Mucosa of descending colon (tissue), 3 donors: ENCODE data around the gene PBX4. TPM values are rescaled to one million over a fixed set of nuclear protein-coding genes. Genes with fewer than 3 reads are reported as not detected.

Experiments
- ATAC-seq: fragments of 200-7000 bp; cut with Tn5 transposase; one replicate; pipeline ENCODE4 v1.9.1; 2020; ENCODE audit warnings: mild to moderate bottlenecking, moderate library complexity
- DNase-seq, 3 donors: peaks; one replicate each; pipeline ENCODE4 v3.0.0-alpha.2; 2020
- H3K36me3 ChIP-seq: fragments of 200-600 bp; one replicate; pipeline ENCODE4 v1.8.0; 2021; ENCODE audit warnings: low read depth, mild to moderate bottlenecking
- H3K4me1 ChIP-seq: fragments of 200-600 bp; one replicate; pipeline ENCODE4 v1.8.0; 2021; ENCODE audit warnings: low read depth, mild to moderate bottlenecking
- H3K4me3 ChIP-seq: fragments of 200-600 bp; one replicate; pipeline ENCODE4 v1.8.0; 2021; ENCODE audit warnings: mild to moderate bottlenecking
- H3K9me3 ChIP-seq: fragments of 200-600 bp; one replicate; pipeline ENCODE4 v1.8.0; 2021; ENCODE audit warnings: mild to moderate bottlenecking
- CTCF ChIP-seq: fragments of 200-600 bp; IDR thresholded peaks from one replicate; pipeline ENCODE4 v1.8.0; 2022; ENCODE audit warnings: antibody characterized with exemption, mild to moderate bottlenecking
- intact Hi-C, 2 donors: fragments of 100-400 bp; cut with DNase I in 1 of 2; cut with micrococcal nuclease in 1 of 2; formaldehyde crosslinking; loops; one replicate each; pipeline versions ENCODE4 v1.11.0 to v1.11.1; 2022; cut with DNase I, micrococcal nuclease
- total RNA-seq, 3 donors: library from RNA; stranded (reverse); fragmentation: NEBNext Ultra II Directional in 2 of 3; extraction: Animal tissue kit (Norgen Biotek cat#: 25700) in 2 of 3; gene quantifications; one replicate each; pipeline versions ENCODE4 v1.2.1 to v1.2.4, GENCODE V29; 2021 to 2023
- donor health status: DM: no; HTN: no; CAD: no; lungs with moderate emphysema.
- donor health status: DM: no; HTN: no; CAD: no.
- donor health status: DM: no; HTN: yes; CAD: no.

The PBX4 gene
- total RNA-seq, 3 donors from 2014 or later, result 2.8 to 6.2 (median 4.6) TPM

- H3K4me3 ChIP-seq, result no peak overlapping the region
- no peaks in the 10 kb centered on the region for H3K4me1 ChIP-seq
- no peak for TF ChIP-seq CTCF
- DNase-seq (no peak), ATAC-seq (no peak)
- H3K36me3 ChIP-seq, result no peaks in the 10 kb centered on the region
- intact Hi-C loops, result no loop called here
- no peaks in the 10 kb centered on the region for H3K9me3 ChIP-seq
Measured at GRCh38 chr19:19567391-19567790, 51.1 kb downstream of the PBX4 start.

GRCh38 chr19:19566306-19566705 is 52.2 kb downstream of the PBX4 start:
- ATAC-seq, result no peak
- H3K9me3 ChIP-seq, result no peaks in the 10 kb centered on the region
- no peak overlapping the region for H3K4me3 ChIP-seq
- intact Hi-C loops, result no loop called here
- no peak for DNase-seq
- no peaks in the 10 kb centered on the region for H3K36me3 ChIP-seq
- no peaks in the 10 kb centered on the region for H3K4me1 ChIP-seq
- TF ChIP-seq CTCF, result no peak

GRCh38 chr19:19563348-19563848 is 55.1 kb downstream of the PBX4 start:
- H3K4me3 ChIP-seq, result no peak overlapping the region
- no peak for DNase-seq
- no peaks in the 10 kb centered on the region for H3K36me3 ChIP-seq
- no peaks in the 10 kb centered on the region for H3K4me1 ChIP-seq
- intact Hi-C loops, result no loop called here
- no peaks in the 10 kb centered on the region for H3K9me3 ChIP-seq
- ATAC-seq, result peak; percentile 11
- no peak for TF ChIP-seq CTCF

GRCh38 chr19:19562665-19563347 is 55.7 kb downstream of the PBX4 start:
- H3K4me3 ChIP-seq, result no peak overlapping the region
- no peaks in the 10 kb centered on the region for H3K36me3 ChIP-seq
- no peaks in the 10 kb centered on the region for H3K4me1 ChIP-seq
- ATAC-seq, result peak; percentile 48
- no peaks in the 10 kb centered on the region for H3K9me3 ChIP-seq
- intact Hi-C loops, result no loop called here
- TF ChIP-seq CTCF, result no peak
- DNase-seq, result no peak

GRCh38 chr19:19561946-19562664 is 56.4 kb downstream of the PBX4 start:
- Histone ChIP-seq H3K4me1 (no peaks in the 10 kb centered on the region), H3K36me3 (no peaks in the 10 kb centered on the region), H3K4me3 (no peak overlapping the region), H3K9me3 (no peaks in the 10 kb centered on the region)
- ATAC-seq (no peak), DNase-seq (no peak)
- TF ChIP-seq CTCF, result no peak
- intact Hi-C loops, result no loop called here
